H54 (cell line): Measurements from ENCODE around the gene UBL4B.
A peak's percentile ranks its signal among the peaks of the same experiment; 100 is the strongest.

Source experiments
- DNase-seq: peaks from one replicate; pipeline ENCODE4 v3.0.0; 2011; ENCODE audit warnings: low spot score, mixed read lengths; ENCODE audit not compliant: insufficient read length
- FAIRE-seq: peaks from 3 replicates; lab custom pipeline; 2011; peaks lifted over from hg19 to GRCh38; lab: Jason Lieb, UNC
- POLR2A ChIP-seq: IDR thresholded peaks from 2 replicates; pipeline ENCODE4 v1.6.1; 2011; ENCODE audit warnings: low read depth, mild to moderate bottlenecking, low read length

The UBL4B gene

GRCh38 chr1:110091381-110091780, 20.9 kb upstream of the UBL4B start:
- no peak for TF ChIP-seq POLR2A
- FAIRE-seq (no peak), DNase-seq (no peak)

DNA sequence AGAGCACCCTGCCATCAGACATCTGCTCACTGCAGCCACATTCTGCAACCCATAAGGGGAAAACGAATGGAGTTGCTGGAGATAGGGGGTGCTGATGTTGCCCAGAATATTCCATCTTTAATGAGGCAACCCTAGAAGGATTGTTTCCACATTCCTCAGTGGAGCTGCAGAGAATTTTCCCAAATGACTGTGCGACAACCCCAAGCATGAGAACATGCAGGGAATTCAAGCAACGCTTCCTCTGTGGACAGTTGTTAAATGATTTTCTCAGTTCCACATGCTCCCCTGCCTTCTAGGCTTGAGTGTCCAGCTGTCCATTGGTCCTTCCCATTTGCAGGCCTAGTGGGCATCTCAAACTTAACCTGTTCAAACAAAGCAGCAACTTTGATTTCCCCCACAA, 20.5 kb upstream of the UBL4B start:
- TF ChIP-seq POLR2A = no peak
- DNase-seq (no peak), FAIRE-seq (no peak)

- TF ChIP-seq POLR2A = no peak
Observed at GRCh38 chr1:110092991-110093390, 19.3 kb upstream of the UBL4B start.

DNA sequence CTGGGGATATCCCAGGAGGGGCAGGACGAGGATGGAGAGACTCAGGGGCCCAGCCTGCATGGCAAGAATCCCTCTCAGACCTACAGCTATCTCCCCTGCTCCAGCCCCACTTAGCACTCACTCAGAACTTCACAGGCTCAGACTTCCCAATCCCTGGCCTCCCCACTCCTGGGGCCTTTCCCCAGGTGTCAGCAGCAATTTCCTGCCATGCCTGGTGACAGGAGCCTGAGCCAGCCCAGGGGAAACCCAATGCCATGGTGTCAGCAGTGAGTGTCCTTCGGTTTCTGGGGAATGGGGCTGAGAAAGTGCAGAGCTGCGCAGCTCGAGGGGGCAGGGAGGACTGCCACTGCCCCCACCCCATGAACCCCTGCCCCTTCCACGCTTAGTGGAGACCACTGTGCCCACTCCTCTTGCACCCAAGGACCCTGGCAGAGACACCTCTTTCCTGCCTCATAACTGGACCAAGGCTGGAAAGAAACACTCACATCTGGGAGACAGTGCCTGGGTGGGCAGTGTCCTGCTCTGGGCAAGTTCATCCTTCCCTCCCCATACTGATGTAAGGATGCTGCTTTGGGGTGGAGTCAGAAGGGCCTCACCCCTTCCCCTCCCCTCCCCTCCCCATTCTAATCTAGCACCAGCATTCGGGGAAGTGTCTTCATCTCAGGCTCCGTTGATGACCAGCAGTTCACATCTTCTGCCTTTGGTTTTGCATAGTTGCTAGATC, 17.1 kb upstream of the UBL4B start:
- no peak for TF ChIP-seq POLR2A
- no peak for DNase-seq
- no peak for FAIRE-seq

More at GRCh38 chr1:110092991-110093390, 19.3 kb upstream of the UBL4B start:
- DNase-seq = no peak
- no peak for FAIRE-seq

DNA sequence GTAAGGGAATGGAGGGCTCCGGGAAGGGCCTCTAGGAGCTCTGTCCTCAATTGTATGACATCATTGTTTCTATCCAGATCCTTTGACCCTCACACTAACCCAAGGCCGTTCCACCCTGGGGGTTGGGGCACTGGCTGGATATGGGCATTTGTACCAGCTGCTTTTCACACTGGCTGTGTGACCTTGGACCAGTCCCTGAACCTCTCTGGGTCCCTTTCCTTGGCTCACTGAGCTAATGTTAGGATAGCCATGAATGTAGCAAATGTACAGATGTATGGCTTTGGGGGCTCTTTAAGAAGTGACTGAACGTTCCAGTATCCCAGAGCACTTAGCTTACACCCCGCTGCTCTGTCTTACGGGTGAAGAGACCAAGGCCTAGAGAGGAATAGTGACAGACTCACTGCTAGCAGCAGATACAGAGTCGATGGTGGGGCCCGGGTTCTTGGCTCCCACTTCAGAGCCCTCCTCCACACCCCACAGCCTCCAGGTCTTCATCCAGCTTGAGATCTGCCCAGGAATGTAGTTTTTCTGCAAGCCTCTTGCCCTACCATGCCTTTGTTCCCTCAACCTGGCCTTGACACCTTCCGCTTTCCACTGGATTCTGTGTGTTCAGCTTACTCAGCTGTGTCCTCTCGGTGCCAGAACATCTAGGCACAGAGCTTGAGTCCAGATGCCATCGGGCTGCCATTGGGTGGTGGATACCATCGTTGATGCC, 14.6 kb upstream of the UBL4B start:
- FAIRE-seq (no peak), DNase-seq (no peak)
- no peak for TF ChIP-seq POLR2A

DNA sequence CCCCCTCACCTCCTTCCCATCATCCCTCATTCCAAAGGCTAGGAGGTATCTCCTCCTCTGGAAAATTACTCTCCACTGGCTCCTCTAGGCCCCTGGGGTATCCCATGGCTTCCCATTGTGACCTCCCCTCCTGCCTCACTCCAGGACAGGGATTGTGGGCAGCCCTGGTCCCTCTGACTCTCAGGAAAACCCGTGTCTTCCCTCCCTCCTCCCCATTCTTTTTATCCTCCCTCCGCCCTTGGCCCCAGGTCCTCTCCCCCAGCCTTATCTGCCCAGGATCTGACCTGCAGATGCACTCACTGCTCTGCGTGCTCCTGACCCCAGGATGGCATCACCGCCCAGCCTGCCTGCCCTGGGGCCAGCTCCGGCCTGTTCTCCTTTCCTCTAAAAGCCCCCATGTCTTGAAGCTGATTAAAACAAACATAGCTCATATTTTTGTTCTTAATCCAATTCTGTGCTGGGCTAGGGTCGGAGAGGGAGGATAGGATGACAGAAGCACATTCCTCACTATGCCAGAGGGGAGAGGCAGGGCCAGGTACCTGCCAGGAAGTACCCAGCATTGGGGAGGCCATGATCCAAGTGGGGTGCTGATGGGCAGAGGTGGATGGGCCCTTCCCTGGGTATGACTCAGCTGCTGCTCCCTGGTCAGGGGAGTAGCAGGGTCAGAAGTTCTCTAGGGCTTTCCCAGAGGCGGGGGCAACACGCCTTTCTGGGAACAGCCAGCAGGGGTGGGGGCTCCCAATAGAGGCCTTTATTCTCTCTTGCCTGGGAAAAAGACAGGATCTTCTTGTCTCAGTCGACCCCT, 13.8 kb upstream of the UBL4B start:
- no peak for DNase-seq
- no peak for FAIRE-seq
- TF ChIP-seq POLR2A = no peak

- DNase-seq (no peak), FAIRE-seq (no peak)
- no peak for TF ChIP-seq POLR2A
Observed at GRCh38 chr1:110100335-110100734, 11.9 kb upstream of the UBL4B start.

- FAIRE-seq = no peak
- DNase-seq = no peak
- TF ChIP-seq POLR2A = no peak
Observed at GRCh38 chr1:110102081-110102480, 10.2 kb upstream of the UBL4B start.

DNA sequence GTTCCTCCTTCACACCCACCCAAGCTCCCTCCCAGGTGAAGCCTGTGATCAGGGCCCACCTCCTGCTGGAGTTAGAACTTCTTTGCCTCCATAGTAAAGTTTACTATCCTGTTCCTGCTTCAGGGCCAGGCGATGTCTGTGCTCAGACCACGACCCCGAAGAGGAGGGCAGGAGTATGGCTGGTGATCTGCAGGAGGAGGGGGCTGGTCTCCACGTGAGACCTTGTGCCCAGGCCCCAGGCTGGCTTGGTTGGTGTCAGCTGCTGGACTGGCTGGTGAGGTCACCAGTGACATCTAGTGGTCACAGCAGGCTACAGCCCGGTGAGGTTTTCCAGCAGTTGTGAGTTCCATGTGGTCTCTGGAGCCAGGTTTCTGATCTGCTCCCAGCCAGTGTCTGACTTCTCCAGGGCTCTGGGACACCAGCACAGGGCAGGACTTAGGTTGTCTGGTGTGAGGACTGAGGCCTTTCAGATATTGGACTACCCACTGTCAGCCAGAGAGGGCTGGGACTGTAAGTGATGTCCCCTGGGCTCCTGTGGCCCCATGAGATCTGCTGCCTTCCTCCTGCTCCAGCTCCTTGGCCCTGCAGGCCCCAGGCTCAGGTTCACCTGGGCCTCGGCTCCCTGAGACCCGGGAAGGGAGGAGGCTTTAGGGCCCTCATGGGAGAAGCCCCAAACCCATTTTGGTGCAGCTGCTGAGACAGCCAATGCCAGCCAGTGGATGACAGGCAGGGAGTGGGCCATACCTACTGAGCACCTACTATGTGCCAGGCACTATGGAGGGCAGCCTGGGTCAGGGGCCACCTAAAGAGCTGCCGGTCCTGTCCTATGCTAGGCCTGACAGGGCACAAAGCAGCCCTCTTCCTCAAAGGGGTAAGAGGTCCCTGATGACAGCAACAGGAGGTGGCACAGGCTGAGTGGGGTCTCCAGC, 6.0 kb upstream of the UBL4B start:
- peak; percentile 80 for DNase-seq
- no peak for TF ChIP-seq POLR2A
- no peak for FAIRE-seq

GRCh38 chr1:110107867-110108469, 4.3 kb upstream of the UBL4B start:
- no peak for FAIRE-seq
- no peak for DNase-seq
- TF ChIP-seq POLR2A = no peak

GRCh38 chr1:110111081-110111480, 1.2 kb upstream of the UBL4B start:
- no peak for FAIRE-seq
- no peak for TF ChIP-seq POLR2A
- no peak for DNase-seq

GRCh38 chr1:110112656-110113055, 413 bp downstream of the UBL4B start:
- no peak for FAIRE-seq
- DNase-seq = no peak
- TF ChIP-seq POLR2A = no peak

GRCh38 chr1:110113551-110113950, 1.3 kb downstream of the UBL4B start:
- DNase-seq = no peak
- no peak for FAIRE-seq
- no peak for TF ChIP-seq POLR2A
